ENCODE data around the gene TTC4. TPM values are rescaled to one million over a fixed set of nuclear protein-coding genes. Genes with fewer than 3 reads are reported as not detected.

Gene TTC4
- total and polyA plus RNA-seq, 2 experiments from 2014 or later = 14.0 to 20.0 TPM

- no peak overlapping the region for H3K4me2 ChIP-seq
- WGBS (ENCODE audit: low lambda C conversion rate, missing lambda C conversion rate) = 90% methylated on average over 12 of the region's 14 CpGs
- no peak overlapping the region for H3K27ac ChIP-seq
- H3K4me1 ChIP-seq (ENCODE audit: insufficient read depth) = no peaks in the 10 kb centered on the region
- no peak overlapping the region for H3K4me3 ChIP-seq
- H3K9me2 ChIP-seq (replicated peaks; ENCODE audit: insufficient read depth) = no peaks in the 10 kb centered on the region
- no peaks in the 10 kb centered on the region for H3K9me3 ChIP-seq (ENCODE audit: low read depth)
- H4K20me1 ChIP-seq (ENCODE audit: insufficient read depth, poor library complexity, severe bottlenecking) = no peaks in the 10 kb centered on the region
- H3K36me3 ChIP-seq (replicated peaks; ENCODE audit: insufficient read depth, low read depth) = no peaks in the 10 kb centered on the region
- H3K27me3 ChIP-seq = no peaks in the 10 kb centered on the region
- H3K79me2 ChIP-seq = no peaks in the 10 kb centered on the region
- no peak for DNase-seq (ENCODE audit: low spot score)
- H2AFZ ChIP-seq = no peak overlapping the region
- TF ChIP-seq CTCF (IDR thresholded peaks at IDR 0.05; ENCODE audit: poor library complexity) (no peak), EZH2 (IDR thresholded peaks at IDR 0.05; ENCODE audit: borderline replicate concordance) (no peak), EZH2phosphoT487 (IDR thresholded peaks at IDR 0.05; ENCODE audit: low read depth, severe bottlenecking, unreplicated experiment) (no peak)
These were observed 32.6 kb downstream of the TTC4 start for GRCh38 chr1:54748094-54748835.

- no peak overlapping the region for H3K4me3 ChIP-seq
- H3K36me3 ChIP-seq (replicated peaks; ENCODE audit: insufficient read depth, low read depth) = no peaks in the 10 kb centered on the region
- TF ChIP-seq EZH2 (IDR thresholded peaks at IDR 0.05; ENCODE audit: borderline replicate concordance) (no peak), CTCF (IDR thresholded peaks at IDR 0.05; ENCODE audit: poor library complexity) (no peak), EZH2phosphoT487 (IDR thresholded peaks at IDR 0.05; ENCODE audit: low read depth, severe bottlenecking, unreplicated experiment) (no peak)
- H3K4me1 ChIP-seq (ENCODE audit: insufficient read depth) = no peaks in the 10 kb centered on the region
- no peaks in the 10 kb centered on the region for H3K79me2 ChIP-seq
- no peak for DNase-seq (ENCODE audit: low spot score)
- 89% methylated on average over 6 of the region's 6 CpGs for WGBS (ENCODE audit: low lambda C conversion rate, missing lambda C conversion rate)
- no peak overlapping the region for H2AFZ ChIP-seq
- H3K9me3 ChIP-seq (ENCODE audit: low read depth) = no peaks in the 10 kb centered on the region
- no peak overlapping the region for H3K4me2 ChIP-seq
- H3K27me3 ChIP-seq = no peaks in the 10 kb centered on the region
- H4K20me1 ChIP-seq (ENCODE audit: insufficient read depth, poor library complexity, severe bottlenecking) = no peaks in the 10 kb centered on the region
- H3K27ac ChIP-seq = no peak overlapping the region
- no peaks in the 10 kb centered on the region for H3K9me2 ChIP-seq (replicated peaks; ENCODE audit: insufficient read depth)
These were observed 34.9 kb downstream of the TTC4 start for GRCh38 chr1:54750596-54750995.

- Histone ChIP-seq H3K9me3 (ENCODE audit: low read depth) (no peaks in the 10 kb centered on the region), H3K4me3 (no peak overlapping the region), H3K27me3 (no peaks in the 10 kb centered on the region), H3K36me3 (replicated peaks; ENCODE audit: insufficient read depth, low read depth) (no peaks in the 10 kb centered on the region), H3K4me1 (ENCODE audit: insufficient read depth) (no peaks in the 10 kb centered on the region), H3K27ac (no peak overlapping the region), H4K20me1 (ENCODE audit: insufficient read depth, poor library complexity, severe bottlenecking) (no peaks in the 10 kb centered on the region), H3K79me2 (no peaks in the 10 kb centered on the region), H3K4me2 (no peak overlapping the region), H2AFZ (no peak overlapping the region), H3K9me2 (replicated peaks; ENCODE audit: insufficient read depth) (no peaks in the 10 kb centered on the region)
- no peak for TF ChIP-seq EZH2phosphoT487 (IDR thresholded peaks at IDR 0.05; ENCODE audit: low read depth, severe bottlenecking, unreplicated experiment)
- no peak for TF ChIP-seq CTCF (IDR thresholded peaks at IDR 0.05; ENCODE audit: poor library complexity)
- no peak for TF ChIP-seq EZH2 (IDR thresholded peaks at IDR 0.05; ENCODE audit: borderline replicate concordance)
- 62% methylated on average over 4 of the region's 4 CpGs for WGBS (ENCODE audit: low lambda C conversion rate, missing lambda C conversion rate)
- DNase-seq (ENCODE audit: low spot score) = no peak
These were observed 35.8 kb downstream of the TTC4 start for GRCh38 chr1:54751426-54751825.

All from hepatocyte (in vitro differentiated cells).